Panc1 (cell line): ENCODE data around the gene FDXR. TPM values are rescaled to one million over a fixed set of nuclear protein-coding genes. Genes with fewer than 3 reads are reported as not detected.

Experiments
- ATAC-seq: fragments of 200-7000 bp; cut with Tn5 transposase; 2 replicates; pipeline ENCODE4 v1.9.1; 2020; ENCODE audit warnings: mild to moderate bottlenecking, moderate library complexity
- BruUV-seq: library from RNA; stranded (reverse); fragments of 400-500 nt; replicated peaks from 2 replicates; lab custom pipeline; 2021; lab: Mats Ljungman, UMichigan
- CTCF ChIA-PET: fragments of 300-600 bp; sonication (Branson Sonifier 250); formaldehyde crosslinking; loops from one replicate; lab custom pipeline; 2022; ENCODE audit warnings: antibody characterized with exemption; lab: Charles Lee
- POLR2A ChIA-PET: fragments of 300-600 bp; sonication (Branson Sonifier 250); formaldehyde crosslinking; loops from one replicate; lab custom pipeline; 2022; ENCODE audit warnings: antibody characterized with exemption; lab: Charles Lee
- DNase-seq: peaks from one replicate; pipeline ENCODE4 v3.0.0-alpha.2; 2010; ENCODE audit warnings: low read depth, low spot score
- H3K27ac ChIP-seq: 2 replicates; pipeline ENCODE4 v1.5.1; 2011; ENCODE audit warnings: mild to moderate bottlenecking, low read length, inconsistent platforms
- H3K27me3 ChIP-seq: fragments of 200-500 bp; sonication (Bioruptor generic); 2 replicates; pipeline ENCODE4 v1.6.0; 2014; ENCODE audit warnings: low read length, inconsistent platforms; ENCODE audit not compliant: control insufficient read depth, insufficient read depth
- H3K36me3 ChIP-seq: fragments of 200-500 bp; sonication (Bioruptor generic); 2 replicates; pipeline ENCODE4 v1.5.1; 2014; ENCODE audit warnings: inconsistent platforms, mild to moderate bottlenecking, low read length, moderate library complexity; ENCODE audit not compliant: control insufficient read depth, insufficient read depth
- H3K4me1 ChIP-seq: 2 replicates; pipeline ENCODE4 v1.5.1; 2011; ENCODE audit warnings: inconsistent platforms, mild to moderate bottlenecking, low read length, moderate library complexity; ENCODE audit not compliant: control insufficient read depth, insufficient read depth
- H3K4me3 ChIP-seq, 2 experiments: 2 replicates each; pipeline ENCODE4 v1.5.1; 2011 to 2012; ENCODE audit warnings: low read depth in 2 of 2, low read length in 2 of 2, mild to moderate bottlenecking in 2 of 2, inconsistent platforms in 1 of 2, moderate library complexity in 1 of 2
- H3K9me3 ChIP-seq: fragments of 200-500 bp; sonication (Bioruptor generic); 2 replicates; pipeline ENCODE4 v1.5.1; 2014; ENCODE audit warnings: low read depth, mild to moderate bottlenecking, inconsistent platforms, low read length, moderate library complexity; ENCODE audit not compliant: control insufficient read depth, insufficient read depth
- POLR2AphosphoS5 ChIP-seq: IDR thresholded peaks from 2 replicates; pipeline ENCODE4 v1.6.1; 2012; ENCODE audit warnings: mild to moderate bottlenecking, low read depth, low read length, moderate library complexity
- SIN3A ChIP-seq: IDR thresholded peaks from 2 replicates; pipeline ENCODE4 v1.6.1; 2012; ENCODE audit warnings: low read depth, mild to moderate bottlenecking, low read length, moderate library complexity, borderline replicate concordance; ENCODE audit not compliant: insufficient read depth
- TCF7L2 ChIP-seq: IDR thresholded peaks from 2 replicates; pipeline ENCODE4 v1.6.1; 2011; ENCODE audit warnings: mild to moderate bottlenecking, low read depth, low read length, inconsistent platforms
- in situ Hi-C: cut with HindIII; loops from 2 replicates; pipeline ENCODE4 v1.10.0; 2016; ENCODE audit warnings: low sequenced_read_pairs, low pct_unique_long_range_greater_than_20kb
- intact Hi-C: fragments of 100-400 bp; cut with micrococcal nuclease; formaldehyde crosslinking; loops from one replicate; pipeline ENCODE4 v1.10.0; 2022; ENCODE audit not compliant: unreplicated experiment
- total RNA-seq: library from RNA; stranded (reverse); gene quantifications from one replicate; pipeline ENCODE4 v1.2.1, GENCODE V29; 2021; ENCODE audit not compliant: unreplicated experiment
- TF ChIP-seq, protein P1 (sequence below): fragments of 450-650 bp; IDR thresholded peaks from 2 replicates; pipeline ENCODE4 v1.5.1; 2017; ENCODE audit warnings: mild to moderate bottlenecking
- TF ChIP-seq, protein P2 (sequence below), 2 experiments: IDR thresholded peaks; 2 replicates each; pipeline ENCODE4 v1.6.1; 2011 to 2012; ENCODE audit warnings: low read depth in 2 of 2, control low read depth in 1 of 2, low read length in 1 of 2, mild to moderate bottlenecking in 1 of 2, moderate library complexity in 1 of 2; ENCODE audit not compliant: insufficient read depth in 1 of 2

The FDXR gene
- total RNA-seq, 1 experiment from 2014 or later = 21.8 TPM

DNA sequence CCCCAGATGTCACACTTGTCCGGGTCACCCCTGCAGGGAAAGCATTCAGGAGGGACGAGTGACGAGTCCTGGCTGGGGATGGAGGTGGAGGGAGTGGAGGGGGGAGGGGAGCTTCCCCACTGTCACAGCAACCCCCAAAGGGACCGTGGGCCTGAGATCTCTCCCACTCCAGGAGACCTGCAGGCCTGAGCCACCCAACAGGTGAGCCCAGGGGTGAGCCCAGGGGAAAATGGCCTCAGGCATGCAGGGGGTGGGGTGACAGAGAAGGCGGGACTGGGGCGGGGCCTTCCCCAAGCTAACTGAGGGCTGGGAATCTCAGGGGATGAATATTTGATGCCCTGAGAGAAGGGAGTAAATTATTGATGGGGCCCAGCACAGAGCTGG lies 47.8 kb upstream of the FDXR start:
- DNase-seq (no peak), ATAC-seq (no peak)
- intact Hi-C loops (no loop called here), in situ Hi-C loops (no loop called here)
- CTCF ChIA-PET = interaction anchor here (2.6 to 3.4 kb wide), 2 partner anchors 36 to 41 kb away, joined by 30 to 41 read pairs; no protein-coding TSS in a partner anchor
- POLR2A ChIA-PET = no interaction called here
- peaks cover 16% of the 10 kb centered on the region for H3K27me3 ChIP-seq
- peaks cover 4% of the 10 kb centered on the region; the same call in 1 of the 2 replicates for H3K4me1 ChIP-seq
- no peaks in the 10 kb centered on the region for H3K9me3 ChIP-seq
- H3K36me3 ChIP-seq = peaks cover 5% of the 10 kb centered on the region; the same call in 1 of the 2 replicates
- no peak overlapping the region for H3K4me3 ChIP-seq
- H3K27ac ChIP-seq = no peak overlapping the region
- TF ChIP-seq POLR2AphosphoS5 (no peak), TCF7L2 (no peak), SIN3A (no peak)
- TF ChIP-seq, protein P1, sequence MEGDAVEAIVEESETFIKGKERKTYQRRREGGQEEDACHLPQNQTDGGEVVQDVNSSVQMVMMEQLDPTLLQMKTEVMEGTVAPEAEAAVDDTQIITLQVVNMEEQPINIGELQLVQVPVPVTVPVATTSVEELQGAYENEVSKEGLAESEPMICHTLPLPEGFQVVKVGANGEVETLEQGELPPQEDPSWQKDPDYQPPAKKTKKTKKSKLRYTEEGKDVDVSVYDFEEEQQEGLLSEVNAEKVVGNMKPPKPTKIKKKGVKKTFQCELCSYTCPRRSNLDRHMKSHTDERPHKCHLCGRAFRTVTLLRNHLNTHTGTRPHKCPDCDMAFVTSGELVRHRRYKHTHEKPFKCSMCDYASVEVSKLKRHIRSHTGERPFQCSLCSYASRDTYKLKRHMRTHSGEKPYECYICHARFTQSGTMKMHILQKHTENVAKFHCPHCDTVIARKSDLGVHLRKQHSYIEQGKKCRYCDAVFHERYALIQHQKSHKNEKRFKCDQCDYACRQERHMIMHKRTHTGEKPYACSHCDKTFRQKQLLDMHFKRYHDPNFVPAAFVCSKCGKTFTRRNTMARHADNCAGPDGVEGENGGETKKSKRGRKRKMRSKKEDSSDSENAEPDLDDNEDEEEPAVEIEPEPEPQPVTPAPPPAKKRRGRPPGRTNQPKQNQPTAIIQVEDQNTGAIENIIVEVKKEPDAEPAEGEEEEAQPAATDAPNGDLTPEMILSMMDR = no peak
- TF ChIP-seq, protein P2, sequence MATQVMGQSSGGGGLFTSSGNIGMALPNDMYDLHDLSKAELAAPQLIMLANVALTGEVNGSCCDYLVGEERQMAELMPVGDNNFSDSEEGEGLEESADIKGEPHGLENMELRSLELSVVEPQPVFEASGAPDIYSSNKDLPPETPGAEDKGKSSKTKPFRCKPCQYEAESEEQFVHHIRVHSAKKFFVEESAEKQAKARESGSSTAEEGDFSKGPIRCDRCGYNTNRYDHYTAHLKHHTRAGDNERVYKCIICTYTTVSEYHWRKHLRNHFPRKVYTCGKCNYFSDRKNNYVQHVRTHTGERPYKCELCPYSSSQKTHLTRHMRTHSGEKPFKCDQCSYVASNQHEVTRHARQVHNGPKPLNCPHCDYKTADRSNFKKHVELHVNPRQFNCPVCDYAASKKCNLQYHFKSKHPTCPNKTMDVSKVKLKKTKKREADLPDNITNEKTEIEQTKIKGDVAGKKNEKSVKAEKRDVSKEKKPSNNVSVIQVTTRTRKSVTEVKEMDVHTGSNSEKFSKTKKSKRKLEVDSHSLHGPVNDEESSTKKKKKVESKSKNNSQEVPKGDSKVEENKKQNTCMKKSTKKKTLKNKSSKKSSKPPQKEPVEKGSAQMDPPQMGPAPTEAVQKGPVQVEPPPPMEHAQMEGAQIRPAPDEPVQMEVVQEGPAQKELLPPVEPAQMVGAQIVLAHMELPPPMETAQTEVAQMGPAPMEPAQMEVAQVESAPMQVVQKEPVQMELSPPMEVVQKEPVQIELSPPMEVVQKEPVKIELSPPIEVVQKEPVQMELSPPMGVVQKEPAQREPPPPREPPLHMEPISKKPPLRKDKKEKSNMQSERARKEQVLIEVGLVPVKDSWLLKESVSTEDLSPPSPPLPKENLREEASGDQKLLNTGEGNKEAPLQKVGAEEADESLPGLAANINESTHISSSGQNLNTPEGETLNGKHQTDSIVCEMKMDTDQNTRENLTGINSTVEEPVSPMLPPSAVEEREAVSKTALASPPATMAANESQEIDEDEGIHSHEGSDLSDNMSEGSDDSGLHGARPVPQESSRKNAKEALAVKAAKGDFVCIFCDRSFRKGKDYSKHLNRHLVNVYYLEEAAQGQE (IDR thresholded peaks at IDR 0.05; ENCODE audit: insufficient read depth in 1 of 2, low read depth in 2 of 2, low read length in 1 of 2) = no peak
- BruUV-seq = no TSS peak

DNA sequence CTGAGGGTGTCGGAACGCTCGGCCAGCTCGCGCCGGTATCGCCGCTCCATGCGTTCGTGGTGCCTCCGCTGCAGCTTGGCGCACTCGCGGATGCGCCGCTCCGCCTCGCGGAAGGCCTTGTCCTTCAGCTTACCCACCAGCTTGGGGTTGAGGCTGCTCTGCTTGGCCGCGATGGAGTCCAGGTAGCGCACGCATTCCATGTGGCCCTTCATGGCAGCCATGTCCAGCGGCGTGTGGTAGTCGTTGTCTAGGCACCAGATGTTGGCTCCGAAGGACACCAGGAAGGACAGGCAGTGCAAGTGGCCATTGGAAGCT lies 47.5 kb upstream of the FDXR start:
- Histone ChIP-seq H3K27me3 (peaks cover 13% of the 10 kb centered on the region; the same call in 1 of the 2 replicates), H3K4me1 (peaks cover 4% of the 10 kb centered on the region; the same call in 1 of the 2 replicates), H3K9me3 (no peaks in the 10 kb centered on the region), H3K36me3 (peaks cover 5% of the 10 kb centered on the region; the same call in 1 of the 2 replicates), H3K4me3 (no peak overlapping the region), H3K27ac (no peak overlapping the region)
- in situ Hi-C loops = no loop called here
- CTCF ChIA-PET = interaction anchor here (2.6 to 3.4 kb wide), 2 partner anchors 37 to 41 kb away, joined by 30 to 41 read pairs; no protein-coding TSS in a partner anchor
- POLR2A ChIA-PET = no interaction called here
- BruUV-seq = no TSS peak
- ATAC-seq (no peak), DNase-seq (no peak)
- intact Hi-C loops = no loop called here
- TF ChIP-seq SIN3A (no peak), TCF7L2 (no peak), POLR2AphosphoS5 (no peak)
- TF ChIP-seq, protein P2 (IDR thresholded peaks at IDR 0.05; ENCODE audit: insufficient read depth in 1 of 2, low read depth in 2 of 2, low read length in 1 of 2) = no peak
- TF ChIP-seq, protein P1 = no peak
